KMS-11 (cell line): ENCODE data around the gene CORO2A.
A peak's percentile ranks its signal among the peaks of the same experiment; 100 is the strongest.
"Not testable (repeated sequence)": the region's sequence is repeated elsewhere in the genome, so short reads cannot be mapped to it uniquely, and the experiment has no call there.

Source experiments
- H2AFZ ChIP-seq: fragments of 200-600 bp; sonication (generic); 2 replicates; pipeline ENCODE4 v1.6.1; 2016; ENCODE audit warnings: antibody characterized with exemption, mixed run types, low read depth
- H3K27ac ChIP-seq: fragments of 200-600 bp; sonication (generic); 2 replicates; pipeline ENCODE4 v1.6.1; 2016; ENCODE audit warnings: mild to moderate bottlenecking, mixed run types
- H3K27me3 ChIP-seq: fragments of 200-600 bp; sonication (generic); 2 replicates; pipeline ENCODE4 v1.6.1; 2017; ENCODE audit warnings: mild to moderate bottlenecking, low read depth, mixed run types, moderate library complexity; ENCODE audit not compliant: insufficient read depth
- H3K36me3 ChIP-seq: fragments of 200-600 bp; sonication (generic); 2 replicates; pipeline ENCODE4 v1.6.1; 2017; ENCODE audit warnings: mild to moderate bottlenecking, mixed run types; ENCODE audit not compliant: insufficient read depth
- H3K4me1 ChIP-seq: fragments of 200-600 bp; sonication (generic); 2 replicates; pipeline ENCODE4 v1.6.1; 2016; ENCODE audit warnings: mild to moderate bottlenecking, low read depth, mixed run types; ENCODE audit not compliant: poor library complexity, severe bottlenecking
- H3K4me2 ChIP-seq: fragments of 200-600 bp; sonication (generic); 2 replicates; pipeline ENCODE4 v1.7.0; 2016; ENCODE audit warnings: mild to moderate bottlenecking, mixed run types
- H3K4me3 ChIP-seq: fragments of 200-600 bp; sonication (generic); IDR thresholded peaks from 2 replicates; pipeline ENCODE4 v1.6.1; 2017; ENCODE audit warnings: low read depth, low read length, mixed read lengths; ENCODE audit not compliant: insufficient read depth
- H3K79me2 ChIP-seq: fragments of 200-600 bp; sonication (generic); 2 replicates; pipeline ENCODE4 v1.6.1; 2016; ENCODE audit warnings: low read depth, mixed run types; ENCODE audit not compliant: insufficient read depth
- H3K9ac ChIP-seq: fragments of 200-600 bp; sonication (generic); 2 replicates; pipeline ENCODE4 v1.6.1; 2016; ENCODE audit warnings: mild to moderate bottlenecking, mixed run types
- H4K20me1 ChIP-seq: fragments of 200-600 bp; sonication (generic); 2 replicates; pipeline ENCODE4 v1.6.1; 2016; ENCODE audit warnings: mild to moderate bottlenecking, mixed run types; ENCODE audit not compliant: insufficient read depth
- TF ChIP-seq, protein P1 (sequence below): fragments of 200-600 bp; sonication (generic); conservative IDR thresholded peaks from 2 replicates; pipeline ENCODE4 v1.6.1; 2017; ENCODE audit warnings: low read depth, mild to moderate bottlenecking, antibody characterized with exemption, low read length, moderate library complexity, mixed read lengths

The CORO2A gene

GRCh38 chr9:98090674-98091073 is 101.8 kb downstream of the CORO2A start:
- H2AFZ ChIP-seq, H3K27me3 ChIP-seq, H3K79me2 ChIP-seq, H3K4me2 ChIP-seq, H3K4me3 ChIP-seq, H4K20me1 ChIP-seq, H3K9ac ChIP-seq, H3K36me3 ChIP-seq, H3K27ac ChIP-seq: not testable (repeated sequence)
- TF ChIP-seq, protein P1, sequence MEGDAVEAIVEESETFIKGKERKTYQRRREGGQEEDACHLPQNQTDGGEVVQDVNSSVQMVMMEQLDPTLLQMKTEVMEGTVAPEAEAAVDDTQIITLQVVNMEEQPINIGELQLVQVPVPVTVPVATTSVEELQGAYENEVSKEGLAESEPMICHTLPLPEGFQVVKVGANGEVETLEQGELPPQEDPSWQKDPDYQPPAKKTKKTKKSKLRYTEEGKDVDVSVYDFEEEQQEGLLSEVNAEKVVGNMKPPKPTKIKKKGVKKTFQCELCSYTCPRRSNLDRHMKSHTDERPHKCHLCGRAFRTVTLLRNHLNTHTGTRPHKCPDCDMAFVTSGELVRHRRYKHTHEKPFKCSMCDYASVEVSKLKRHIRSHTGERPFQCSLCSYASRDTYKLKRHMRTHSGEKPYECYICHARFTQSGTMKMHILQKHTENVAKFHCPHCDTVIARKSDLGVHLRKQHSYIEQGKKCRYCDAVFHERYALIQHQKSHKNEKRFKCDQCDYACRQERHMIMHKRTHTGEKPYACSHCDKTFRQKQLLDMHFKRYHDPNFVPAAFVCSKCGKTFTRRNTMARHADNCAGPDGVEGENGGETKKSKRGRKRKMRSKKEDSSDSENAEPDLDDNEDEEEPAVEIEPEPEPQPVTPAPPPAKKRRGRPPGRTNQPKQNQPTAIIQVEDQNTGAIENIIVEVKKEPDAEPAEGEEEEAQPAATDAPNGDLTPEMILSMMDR: peak; percentile 41; the same call in 1 of the 2 replicates
- peaks cover 14% of the 10 kb centered on the region for H3K4me1 ChIP-seq

- TF ChIP-seq, protein P1: no peak
- Histone ChIP-seq H3K27me3 (no peaks in the 10 kb centered on the region), H3K4me2 (no peak overlapping the region), H2AFZ (no peak overlapping the region), H4K20me1 (no peaks in the 10 kb centered on the region), H3K4me3 (no peak overlapping the region), H3K79me2 (no peaks in the 10 kb centered on the region), H3K4me1 (peaks cover 17% of the 10 kb centered on the region), H3K9ac (no peak overlapping the region), H3K27ac (no peak overlapping the region), H3K36me3 (no peaks in the 10 kb centered on the region)
Observed at GRCh38 chr9:98087420-98088354, 104.8 kb downstream of the CORO2A start.

DNA sequence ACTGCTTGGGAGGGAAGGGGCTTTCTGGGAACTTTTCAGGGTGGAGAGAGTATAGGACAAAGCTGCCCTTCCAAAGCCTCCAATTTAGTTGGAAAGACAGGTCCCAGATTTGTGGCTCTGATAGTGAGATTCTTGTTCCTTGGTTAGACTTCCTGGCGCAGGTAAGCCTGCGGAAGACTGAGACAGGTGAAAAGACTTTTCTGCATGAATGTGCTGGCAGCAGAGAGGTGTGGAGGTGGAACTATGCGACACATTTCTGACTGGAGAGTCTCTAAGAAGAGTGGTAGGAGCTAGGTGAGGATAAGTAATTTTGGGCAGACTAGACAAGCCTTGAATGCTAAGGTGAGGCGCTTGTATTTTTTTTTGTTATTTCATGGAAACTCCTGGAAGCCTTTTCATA is 106.0 kb downstream of the CORO2A start:
- H3K9ac ChIP-seq: no peak overlapping the region
- no peak overlapping the region; the same call in 1 of the 2 replicates for H3K27ac ChIP-seq
- H3K27me3 ChIP-seq: no peaks in the 10 kb centered on the region
- H4K20me1 ChIP-seq: no peaks in the 10 kb centered on the region
- peaks cover 23% of the 10 kb centered on the region for H3K4me1 ChIP-seq
- H3K36me3 ChIP-seq: no peaks in the 10 kb centered on the region; the same call in 1 of the 2 replicates
- no peak overlapping the region for H2AFZ ChIP-seq
- H3K79me2 ChIP-seq: no peaks in the 10 kb centered on the region
- TF ChIP-seq, protein P1: no peak
- no peak overlapping the region; the same call in 1 of the 2 replicates for H3K4me2 ChIP-seq
- no peak overlapping the region for H3K4me3 ChIP-seq

GRCh38 chr9:98085944-98086343 is 106.5 kb downstream of the CORO2A start:
- no peak overlapping the region for H3K9ac ChIP-seq
- TF ChIP-seq, protein P1: no peak
- H4K20me1 ChIP-seq: no peaks in the 10 kb centered on the region
- peaks cover 23% of the 10 kb centered on the region for H3K4me1 ChIP-seq
- no peak overlapping the region for H3K4me3 ChIP-seq
- no peak overlapping the region for H3K27ac ChIP-seq
- no peak overlapping the region for H2AFZ ChIP-seq
- H3K36me3 ChIP-seq: no peaks in the 10 kb centered on the region; the same call in 1 of the 2 replicates
- H3K4me2 ChIP-seq: no peak overlapping the region; the same call in 1 of the 2 replicates
- H3K27me3 ChIP-seq: no peaks in the 10 kb centered on the region
- no peaks in the 10 kb centered on the region for H3K79me2 ChIP-seq
